Muscle layer of colon (tissue), 2 donors: ENCODE data around the gene DHRS7C.

Experiments
- H3K27ac ChIP-seq: one replicate; pipeline ENCODE4 v1.7.0; 2013; ENCODE audit warnings: low read depth, mild to moderate bottlenecking, low read length, moderate library complexity
- H3K27me3 ChIP-seq, 2 donors: one replicate each; pipeline ENCODE4 v1.7.0; 2013; ENCODE audit warnings: low read length in 2 of 2, mild to moderate bottlenecking in 2 of 2; ENCODE audit not compliant: insufficient read depth in 2 of 2, control insufficient read depth in 1 of 2
- H3K36me3 ChIP-seq: one replicate; pipeline ENCODE4 v1.7.0; 2013; ENCODE audit warnings: mild to moderate bottlenecking, low read length; ENCODE audit not compliant: insufficient read depth
- H3K4me1 ChIP-seq: one replicate; pipeline ENCODE4 v1.7.0; 2013; ENCODE audit warnings: mild to moderate bottlenecking, low read length; ENCODE audit not compliant: insufficient read depth
- H3K4me3 ChIP-seq, 2 donors: one replicate each; pipeline ENCODE4 v1.7.0; 2013; ENCODE audit warnings: low read length in 2 of 2, low read depth in 1 of 2, mild to moderate bottlenecking in 1 of 2, moderate library complexity in 1 of 2
- H3K9ac ChIP-seq: one replicate; pipeline ENCODE4 v1.7.0; 2013; ENCODE audit warnings: low read length
- H3K9me3 ChIP-seq: one replicate; pipeline ENCODE4 v1.7.0; 2013; ENCODE audit warnings: mild to moderate bottlenecking, low read length
- donor health status: abdominal sarcoma.
- donor health status: Adenocarcinoma of cecum.

DHRS7C gene

GRCh38 chr17:9750524-9750923 lies 40.9 kb downstream of the DHRS7C start:
- Histone ChIP-seq H3K9ac (no peak overlapping the region), H3K36me3 (no peaks in the 10 kb centered on the region), H3K27ac (no peak overlapping the region), H3K4me3 (no peak overlapping the region), H3K9me3 (no peaks in the 10 kb centered on the region), H3K27me3 (no peaks in the 10 kb centered on the region), H3K4me1 (no peaks in the 10 kb centered on the region)

GRCh38 chr17:9729735-9730420 lies 61.5 kb downstream of the DHRS7C start:
- H3K9me3 ChIP-seq: no peaks in the 10 kb centered on the region
- H3K4me1 ChIP-seq: no peaks in the 10 kb centered on the region
- H3K36me3 ChIP-seq: no peaks in the 10 kb centered on the region
- H3K27ac ChIP-seq: no peak overlapping the region
- no peak overlapping the region for H3K9ac ChIP-seq
- H3K4me3 ChIP-seq: no peak overlapping the region
- H3K27me3 ChIP-seq: no peaks in the 10 kb centered on the region

GRCh38 chr17:9729034-9729650 lies 62.2 kb downstream of the DHRS7C start:
- no peaks in the 10 kb centered on the region for H3K9me3 ChIP-seq
- H3K27me3 ChIP-seq: no peaks in the 10 kb centered on the region
- H3K4me1 ChIP-seq: no peaks in the 10 kb centered on the region
- H3K27ac ChIP-seq: no peak overlapping the region
- no peaks in the 10 kb centered on the region for H3K36me3 ChIP-seq
- no peak overlapping the region for H3K4me3 ChIP-seq
- H3K9ac ChIP-seq: no peak overlapping the region

- Histone ChIP-seq H3K4me1 (no peaks in the 10 kb centered on the region), H3K36me3 (no peaks in the 10 kb centered on the region), H3K4me3 (no peak overlapping the region)
Measured at GRCh38 chr17:9728564-9728963, 62.8 kb downstream of the DHRS7C start.

GRCh38 chr17:9728005-9728404 lies 63.4 kb downstream of the DHRS7C start:
- Histone ChIP-seq H3K27ac (no peak overlapping the region), H3K27me3 (no peaks in the 10 kb centered on the region), H3K4me3 (no peak overlapping the region), H3K9ac (no peak overlapping the region), H3K36me3 (no peaks in the 10 kb centered on the region), H3K4me1 (no peaks in the 10 kb centered on the region), H3K9me3 (no peaks in the 10 kb centered on the region)

More at GRCh38 chr17:9728564-9728963, 62.8 kb downstream of the DHRS7C start:
- Histone ChIP-seq H3K27ac (no peak overlapping the region), H3K27me3 (no peaks in the 10 kb centered on the region), H3K9me3 (no peaks in the 10 kb centered on the region), H3K9ac (no peak overlapping the region)

- Histone ChIP-seq H3K4me3 (no peak overlapping the region), H3K4me1 (no peaks in the 10 kb centered on the region), H3K27ac (no peak overlapping the region), H3K36me3 (no peaks in the 10 kb centered on the region), H3K9me3 (no peaks in the 10 kb centered on the region), H3K9ac (no peak overlapping the region), H3K27me3 (no peaks in the 10 kb centered on the region)
Measured at GRCh38 chr17:9726291-9726690, 65.1 kb downstream of the DHRS7C start.

GRCh38 chr17:9725575-9725974 lies 65.8 kb downstream of the DHRS7C start:
- Histone ChIP-seq H3K4me1 (no peaks in the 10 kb centered on the region), H3K27ac (no peak overlapping the region), H3K9me3 (no peaks in the 10 kb centered on the region), H3K4me3 (no peak overlapping the region), H3K27me3 (no peaks in the 10 kb centered on the region), H3K36me3 (no peaks in the 10 kb centered on the region), H3K9ac (no peak overlapping the region)
